ENCODE results near the gene FOXK1.

Gene FOXK1

DNA sequence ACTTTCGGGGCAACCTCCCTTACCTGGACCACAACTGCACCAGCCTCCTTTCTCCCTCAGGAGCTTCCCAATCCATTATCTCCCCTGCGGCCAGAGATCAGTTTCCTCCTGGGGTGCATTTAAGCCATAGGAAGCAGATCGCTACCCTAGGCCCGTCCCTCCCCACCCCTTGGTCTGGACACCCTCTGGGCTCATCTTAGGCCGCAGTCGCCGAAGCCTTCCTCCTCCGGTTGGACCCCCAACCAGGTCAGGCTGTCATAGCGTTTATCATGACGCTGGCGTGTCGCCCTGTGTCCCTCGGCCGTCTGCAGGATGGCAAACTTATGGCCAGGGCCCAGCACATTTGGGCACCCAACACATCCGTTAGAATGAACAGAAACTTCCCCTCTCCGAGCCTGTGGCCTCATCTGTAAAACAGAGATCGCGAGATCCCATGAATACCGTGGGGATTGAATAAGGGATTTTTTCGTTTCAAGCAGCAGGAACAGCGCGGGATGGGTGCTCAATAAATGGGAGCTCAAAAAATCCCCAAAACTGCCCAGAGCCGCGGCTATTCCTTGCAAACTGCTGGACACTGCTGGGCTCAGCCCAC is 92.7 kb downstream of the FOXK1 start:
- DNase-seq (ENCODE audit: low read depth), result peak; percentile 29
- H3K4me3 ChIP-seq (ENCODE audit: control insufficient read depth, low read depth, low read length), result peak overlapping the region; percentile 100
- TF ChIP-seq, protein P1, sequence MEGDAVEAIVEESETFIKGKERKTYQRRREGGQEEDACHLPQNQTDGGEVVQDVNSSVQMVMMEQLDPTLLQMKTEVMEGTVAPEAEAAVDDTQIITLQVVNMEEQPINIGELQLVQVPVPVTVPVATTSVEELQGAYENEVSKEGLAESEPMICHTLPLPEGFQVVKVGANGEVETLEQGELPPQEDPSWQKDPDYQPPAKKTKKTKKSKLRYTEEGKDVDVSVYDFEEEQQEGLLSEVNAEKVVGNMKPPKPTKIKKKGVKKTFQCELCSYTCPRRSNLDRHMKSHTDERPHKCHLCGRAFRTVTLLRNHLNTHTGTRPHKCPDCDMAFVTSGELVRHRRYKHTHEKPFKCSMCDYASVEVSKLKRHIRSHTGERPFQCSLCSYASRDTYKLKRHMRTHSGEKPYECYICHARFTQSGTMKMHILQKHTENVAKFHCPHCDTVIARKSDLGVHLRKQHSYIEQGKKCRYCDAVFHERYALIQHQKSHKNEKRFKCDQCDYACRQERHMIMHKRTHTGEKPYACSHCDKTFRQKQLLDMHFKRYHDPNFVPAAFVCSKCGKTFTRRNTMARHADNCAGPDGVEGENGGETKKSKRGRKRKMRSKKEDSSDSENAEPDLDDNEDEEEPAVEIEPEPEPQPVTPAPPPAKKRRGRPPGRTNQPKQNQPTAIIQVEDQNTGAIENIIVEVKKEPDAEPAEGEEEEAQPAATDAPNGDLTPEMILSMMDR (IDR thresholded peaks at IDR 0.05; ENCODE audit: control insufficient read depth, insufficient read depth, low read depth, low read length, missing control alignments), result no peak

DNA sequence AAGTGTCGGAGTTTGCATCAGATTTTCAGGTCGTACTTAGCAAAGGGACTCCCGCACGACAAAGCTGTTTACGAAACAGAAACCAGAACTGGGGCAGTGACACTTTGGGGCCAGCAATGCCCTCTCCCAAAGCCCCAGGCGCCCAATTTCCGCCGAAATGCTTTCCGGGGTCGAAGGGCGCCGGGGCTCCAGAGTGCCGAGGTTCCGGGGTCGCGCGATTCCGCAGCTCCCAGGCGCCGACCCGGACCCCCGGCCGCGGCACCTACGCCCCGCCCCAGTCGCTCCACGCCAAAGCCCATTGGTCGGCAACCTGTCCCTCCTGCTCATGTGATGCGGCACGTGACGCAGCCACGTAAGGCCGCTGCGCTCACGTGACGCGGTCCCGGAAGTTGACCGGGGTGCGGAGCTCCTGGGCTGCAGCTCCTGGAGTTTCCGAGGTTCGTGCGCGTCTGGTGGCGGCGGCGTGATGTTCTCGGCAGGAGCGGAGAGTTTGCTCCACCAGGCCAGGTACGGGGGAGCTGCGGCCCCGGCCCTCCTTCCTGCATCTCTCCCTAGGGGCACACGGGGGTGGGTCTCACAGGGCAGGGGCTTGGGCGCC is 93.3 kb downstream of the FOXK1 start, which contains the start of gene AP5Z1:
Gene AP5Z1 (plus strand): TSS at position 374 of the 598 bp plus-strand sequence. CDS start 93 bp downstream, at position 467.
- TF ChIP-seq, protein P1 (IDR thresholded peaks at IDR 0.05; ENCODE audit: control insufficient read depth, insufficient read depth, low read depth, low read length, missing control alignments), result no peak
- peak; percentile 86 for DNase-seq (ENCODE audit: low read depth)
- H3K4me3 ChIP-seq (ENCODE audit: control insufficient read depth, low read depth, low read length), result peak within 1 kb of the TSS; percentile 100

DNA sequence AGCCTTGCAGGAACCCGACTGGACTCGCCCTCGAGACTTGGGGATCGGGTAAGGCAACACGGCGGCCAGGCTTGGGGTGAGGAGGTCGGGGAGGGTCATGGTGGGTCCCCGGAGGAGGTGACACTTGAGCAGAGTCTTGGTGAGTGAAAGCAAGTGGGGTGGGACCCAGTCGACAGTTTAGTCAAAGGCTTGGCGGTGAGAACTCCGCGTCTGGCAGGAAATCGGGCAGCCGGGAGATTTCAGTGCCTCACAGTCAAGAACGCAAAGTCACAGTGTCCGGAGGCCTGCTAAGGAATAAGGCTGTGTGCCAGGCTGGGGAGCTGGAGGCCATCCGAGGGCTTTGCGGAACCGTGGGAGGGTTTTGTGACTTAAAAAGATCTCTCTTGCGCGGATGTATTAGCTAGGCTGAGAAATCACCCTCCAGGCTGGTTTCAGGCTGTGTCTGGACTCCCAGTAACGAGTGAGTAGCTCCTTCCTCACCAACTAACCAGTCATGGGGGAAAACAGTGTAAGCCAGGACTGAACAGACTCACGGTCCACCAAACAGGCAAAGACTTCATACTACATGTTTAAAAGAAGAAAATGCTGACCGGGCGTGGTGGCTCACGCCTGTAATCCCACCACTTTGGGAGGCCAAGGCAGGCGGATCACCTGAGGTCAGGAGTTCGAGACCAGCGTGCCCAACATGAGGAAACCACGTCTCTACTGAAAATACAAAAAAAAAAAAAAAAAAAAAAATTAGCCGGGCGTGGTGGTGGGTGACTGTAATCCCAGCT is 93.9 kb downstream of the FOXK1 start:
- TF ChIP-seq, protein P1 (IDR thresholded peaks at IDR 0.05; ENCODE audit: control insufficient read depth, insufficient read depth, low read depth, low read length, missing control alignments), result no peak
- DNase-seq (ENCODE audit: low read depth), result peak; percentile 8
- H3K4me3 ChIP-seq (ENCODE audit: control insufficient read depth, low read depth, low read length), result peak overlapping the region; percentile 100

DNA sequence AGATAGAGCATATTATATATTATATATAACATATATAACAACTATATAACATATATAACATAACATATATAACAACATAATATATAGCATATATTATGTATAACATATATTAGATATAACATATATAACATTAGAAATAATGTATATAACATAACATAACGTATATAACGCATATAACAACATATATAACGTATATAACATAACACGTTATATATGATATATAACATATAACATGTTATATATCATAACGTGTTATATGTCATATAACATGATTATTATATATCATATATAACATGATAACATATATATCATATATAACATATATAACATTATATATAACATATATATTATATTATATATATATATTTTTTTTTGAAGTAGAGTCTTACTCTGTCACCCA is 97.0 kb downstream of the FOXK1 start:
- no peak for DNase-seq (ENCODE audit: low read depth)
- TF ChIP-seq, protein P1 (IDR thresholded peaks at IDR 0.05; ENCODE audit: control insufficient read depth, insufficient read depth, low read depth, low read length, missing control alignments), result no peak
- no peak overlapping the region for H3K4me3 ChIP-seq (ENCODE audit: control insufficient read depth, low read depth, low read length)

DNA sequence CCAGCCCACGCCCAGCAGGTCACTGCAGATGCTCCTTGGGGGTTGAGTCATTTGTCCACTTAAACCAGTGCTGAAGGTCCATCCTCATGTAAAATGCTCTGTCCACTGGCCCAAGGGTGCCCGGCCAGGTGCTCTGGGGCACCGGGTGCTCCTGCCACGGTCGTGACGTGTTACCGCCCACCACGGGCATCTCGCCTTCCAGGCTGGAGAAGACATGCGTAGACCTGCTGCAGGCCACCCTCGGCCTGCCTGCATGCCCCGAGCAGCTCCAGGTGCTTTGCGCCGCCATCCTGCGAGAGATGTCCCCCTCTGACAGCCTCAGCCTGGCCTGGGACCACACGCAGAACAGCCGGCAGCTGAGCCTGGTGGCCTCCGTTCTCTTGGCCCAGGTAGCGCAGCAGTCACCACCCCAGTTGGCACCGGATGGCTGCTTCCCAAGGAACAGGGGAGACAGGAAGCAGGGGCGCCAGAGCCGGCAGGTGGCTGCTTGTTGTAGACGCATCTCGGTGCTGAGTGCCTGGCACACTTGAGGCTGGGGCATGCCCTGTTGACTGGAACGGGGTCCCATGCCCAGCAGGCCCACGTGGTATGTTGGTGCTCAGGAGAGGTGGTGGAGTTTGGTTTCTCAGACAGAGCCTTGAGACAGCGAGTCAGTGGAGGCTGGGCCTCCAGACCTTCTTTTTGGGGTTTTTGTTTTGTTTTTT is 99.4 kb downstream of the FOXK1 start:
- no peak overlapping the region for H3K4me3 ChIP-seq (ENCODE audit: control insufficient read depth, low read depth, low read length)
- no peak for DNase-seq (ENCODE audit: low read depth)
- TF ChIP-seq, protein P1 (IDR thresholded peaks at IDR 0.05; ENCODE audit: control insufficient read depth, insufficient read depth, low read depth, low read length, missing control alignments), result no peak
